SK-N-SH (cell line): Measurements from ENCODE around the gene MEIS1.

Experiments used
- GABPA ChIP-seq: IDR thresholded peaks from 2 replicates; pipeline ENCODE4 v1.4.0; 2012; ENCODE audit warnings: low read depth, mild to moderate bottlenecking
- GATA2 ChIP-seq: sonication (generic); formaldehyde crosslinking; IDR thresholded peaks from 2 replicates; pipeline ENCODE4 v1.5.0; 2020; ENCODE audit warnings: mild to moderate bottlenecking, missing genetic modification reagents
- JUND ChIP-seq: IDR thresholded peaks from 2 replicates; pipeline ENCODE4 v1.4.0; 2012
- POLR2AphosphoS5 ChIP-seq: IDR thresholded peaks from 2 replicates; pipeline ENCODE4 v1.6.1; 2012; ENCODE audit warnings: low read depth, low read length
- YY1 ChIP-seq: IDR thresholded peaks from 2 replicates; pipeline ENCODE4 v1.4.0; 2012; ENCODE audit warnings: low read depth, mild to moderate bottlenecking
- TF ChIP-seq, protein P1 (sequence below): fragments of 200-600 bp; sonication (generic); IDR thresholded peaks from 2 replicates; pipeline ENCODE4 v1.6.1; 2017; ENCODE audit warnings: antibody characterized with exemption, mild to moderate bottlenecking, moderate library complexity
- TF ChIP-seq, protein P2 (sequence below): fragments of 150-350 bp; IDR thresholded peaks from 2 replicates; pipeline ENCODE4 v1.6.1; 2017; ENCODE audit warnings: antibody characterized with exemption, low read length, low read depth, borderline replicate concordance

DNA sequence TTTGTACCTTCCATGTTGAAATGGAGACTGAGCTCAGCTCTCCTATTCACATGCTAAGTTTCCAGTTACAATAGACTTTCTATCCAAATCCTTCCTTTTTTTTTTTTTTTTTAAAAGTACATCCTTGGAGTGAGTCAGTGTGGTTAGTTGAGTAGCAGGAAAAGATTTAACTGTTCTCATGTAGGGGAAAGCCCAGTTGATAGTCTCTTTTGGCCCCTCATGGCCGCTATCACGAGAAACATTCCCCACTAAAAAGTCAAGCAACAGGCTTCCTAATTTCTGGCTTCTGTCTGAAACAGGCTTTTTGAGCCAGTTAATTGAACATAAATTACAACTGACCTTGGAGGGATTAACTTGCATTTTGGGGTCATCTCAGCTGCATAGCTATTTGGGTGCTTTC, 161.3 kb downstream of the MEIS1 start:
- TF ChIP-seq, protein P1, sequence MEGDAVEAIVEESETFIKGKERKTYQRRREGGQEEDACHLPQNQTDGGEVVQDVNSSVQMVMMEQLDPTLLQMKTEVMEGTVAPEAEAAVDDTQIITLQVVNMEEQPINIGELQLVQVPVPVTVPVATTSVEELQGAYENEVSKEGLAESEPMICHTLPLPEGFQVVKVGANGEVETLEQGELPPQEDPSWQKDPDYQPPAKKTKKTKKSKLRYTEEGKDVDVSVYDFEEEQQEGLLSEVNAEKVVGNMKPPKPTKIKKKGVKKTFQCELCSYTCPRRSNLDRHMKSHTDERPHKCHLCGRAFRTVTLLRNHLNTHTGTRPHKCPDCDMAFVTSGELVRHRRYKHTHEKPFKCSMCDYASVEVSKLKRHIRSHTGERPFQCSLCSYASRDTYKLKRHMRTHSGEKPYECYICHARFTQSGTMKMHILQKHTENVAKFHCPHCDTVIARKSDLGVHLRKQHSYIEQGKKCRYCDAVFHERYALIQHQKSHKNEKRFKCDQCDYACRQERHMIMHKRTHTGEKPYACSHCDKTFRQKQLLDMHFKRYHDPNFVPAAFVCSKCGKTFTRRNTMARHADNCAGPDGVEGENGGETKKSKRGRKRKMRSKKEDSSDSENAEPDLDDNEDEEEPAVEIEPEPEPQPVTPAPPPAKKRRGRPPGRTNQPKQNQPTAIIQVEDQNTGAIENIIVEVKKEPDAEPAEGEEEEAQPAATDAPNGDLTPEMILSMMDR, result no peak
- TF ChIP-seq POLR2AphosphoS5, result no peak
- TF ChIP-seq JUND, result no peak
- no peak for TF ChIP-seq GATA2
- no peak for TF ChIP-seq GABPA
- TF ChIP-seq YY1, result no peak
- TF ChIP-seq, protein P2, sequence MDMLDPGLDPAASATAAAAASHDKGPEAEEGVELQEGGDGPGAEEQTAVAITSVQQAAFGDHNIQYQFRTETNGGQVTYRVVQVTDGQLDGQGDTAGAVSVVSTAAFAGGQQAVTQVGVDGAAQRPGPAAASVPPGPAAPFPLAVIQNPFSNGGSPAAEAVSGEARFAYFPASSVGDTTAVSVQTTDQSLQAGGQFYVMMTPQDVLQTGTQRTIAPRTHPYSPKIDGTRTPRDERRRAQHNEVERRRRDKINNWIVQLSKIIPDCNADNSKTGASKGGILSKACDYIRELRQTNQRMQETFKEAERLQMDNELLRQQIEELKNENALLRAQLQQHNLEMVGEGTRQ, result no peak
